HL-60 (cell line): ENCODE measurements around the gene CNTNAP2.

ENCODE experiments used
- DNase-seq, 2 experiments: peaks; one replicate each; pipeline ENCODE4 v3.0.0-alpha.2; 2010 to 2020; ENCODE audit warnings: low read depth in 1 of 2, low spot score in 1 of 2
- H3K27ac ChIP-seq: fragments of 250-450 bp; sonication (Bioruptor Pico); replicated peaks from 2 replicates; pipeline ENCODE4 v1.5.1; 2020; ENCODE audit warnings: mild to moderate bottlenecking, moderate library complexity
- H3K27me3 ChIP-seq: fragments of 250-450 bp; sonication (Bioruptor Pico); 2 replicates; pipeline ENCODE4 v1.5.1; 2021; ENCODE audit warnings: mild to moderate bottlenecking, moderate library complexity; ENCODE audit not compliant: insufficient read depth, poor library complexity, severe bottlenecking
- H3K4me3 ChIP-seq: replicated peaks from 2 replicates; pipeline ENCODE4 v1.5.1; 2011; ENCODE audit warnings: mild to moderate bottlenecking, control low read depth, low read length; ENCODE audit not compliant: insufficient read depth
- GABPA ChIP-seq: IDR thresholded peaks from 2 replicates; pipeline ENCODE4 v1.6.1; 2012; ENCODE audit warnings: low read depth
- POLR2AphosphoS5 ChIP-seq: IDR thresholded peaks from 2 replicates; pipeline ENCODE4 v1.6.1; 2012; ENCODE audit warnings: low read depth
- SPI1 ChIP-seq: IDR thresholded peaks from 2 replicates; pipeline ENCODE4 v1.6.1; 2012; ENCODE audit warnings: low read depth, mild to moderate bottlenecking, borderline replicate concordance
- TF ChIP-seq, protein P1 (sequence below): IDR thresholded peaks from 2 replicates; pipeline ENCODE4 v1.6.1; 2012; ENCODE audit warnings: low read depth; ENCODE audit not compliant: insufficient replicate concordance
- TF ChIP-seq, protein P2 (sequence below): IDR thresholded peaks from one replicate; pipeline ENCODE4 v1.5.1; 2011; ENCODE audit warnings: low read length, control low read depth, inconsistent platforms; ENCODE audit not compliant: insufficient read depth

CNTNAP2 gene

DNA sequence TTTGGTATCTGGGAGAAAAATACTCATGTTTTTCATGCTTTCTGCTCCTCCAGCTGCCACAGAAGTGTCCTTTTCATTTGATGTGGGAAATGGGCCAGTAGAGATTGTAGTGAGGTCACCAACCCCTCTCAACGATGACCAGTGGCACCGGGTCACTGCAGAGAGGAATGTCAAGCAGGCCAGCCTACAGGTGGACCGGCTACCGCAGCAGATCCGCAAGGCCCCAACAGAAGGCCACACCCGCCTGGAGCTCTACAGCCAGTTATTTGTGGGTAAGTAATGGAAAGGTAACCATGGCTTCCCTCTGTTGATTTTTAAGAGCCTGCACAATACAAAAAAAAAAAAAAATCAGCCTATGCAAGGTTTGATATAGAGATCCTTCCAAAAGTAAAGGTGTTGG, 2030.8 kb downstream of the CNTNAP2 start:
- no peak overlapping the region for H3K27ac ChIP-seq
- H3K27me3 ChIP-seq: no peaks in the 10 kb centered on the region
- H3K4me3 ChIP-seq: no peak overlapping the region
- DNase-seq: no peak
- TF ChIP-seq POLR2AphosphoS5: no peak
- TF ChIP-seq GABPA: no peak
- TF ChIP-seq, protein P1, sequence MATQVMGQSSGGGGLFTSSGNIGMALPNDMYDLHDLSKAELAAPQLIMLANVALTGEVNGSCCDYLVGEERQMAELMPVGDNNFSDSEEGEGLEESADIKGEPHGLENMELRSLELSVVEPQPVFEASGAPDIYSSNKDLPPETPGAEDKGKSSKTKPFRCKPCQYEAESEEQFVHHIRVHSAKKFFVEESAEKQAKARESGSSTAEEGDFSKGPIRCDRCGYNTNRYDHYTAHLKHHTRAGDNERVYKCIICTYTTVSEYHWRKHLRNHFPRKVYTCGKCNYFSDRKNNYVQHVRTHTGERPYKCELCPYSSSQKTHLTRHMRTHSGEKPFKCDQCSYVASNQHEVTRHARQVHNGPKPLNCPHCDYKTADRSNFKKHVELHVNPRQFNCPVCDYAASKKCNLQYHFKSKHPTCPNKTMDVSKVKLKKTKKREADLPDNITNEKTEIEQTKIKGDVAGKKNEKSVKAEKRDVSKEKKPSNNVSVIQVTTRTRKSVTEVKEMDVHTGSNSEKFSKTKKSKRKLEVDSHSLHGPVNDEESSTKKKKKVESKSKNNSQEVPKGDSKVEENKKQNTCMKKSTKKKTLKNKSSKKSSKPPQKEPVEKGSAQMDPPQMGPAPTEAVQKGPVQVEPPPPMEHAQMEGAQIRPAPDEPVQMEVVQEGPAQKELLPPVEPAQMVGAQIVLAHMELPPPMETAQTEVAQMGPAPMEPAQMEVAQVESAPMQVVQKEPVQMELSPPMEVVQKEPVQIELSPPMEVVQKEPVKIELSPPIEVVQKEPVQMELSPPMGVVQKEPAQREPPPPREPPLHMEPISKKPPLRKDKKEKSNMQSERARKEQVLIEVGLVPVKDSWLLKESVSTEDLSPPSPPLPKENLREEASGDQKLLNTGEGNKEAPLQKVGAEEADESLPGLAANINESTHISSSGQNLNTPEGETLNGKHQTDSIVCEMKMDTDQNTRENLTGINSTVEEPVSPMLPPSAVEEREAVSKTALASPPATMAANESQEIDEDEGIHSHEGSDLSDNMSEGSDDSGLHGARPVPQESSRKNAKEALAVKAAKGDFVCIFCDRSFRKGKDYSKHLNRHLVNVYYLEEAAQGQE: no peak
- no peak for TF ChIP-seq SPI1
- TF ChIP-seq, protein P2, sequence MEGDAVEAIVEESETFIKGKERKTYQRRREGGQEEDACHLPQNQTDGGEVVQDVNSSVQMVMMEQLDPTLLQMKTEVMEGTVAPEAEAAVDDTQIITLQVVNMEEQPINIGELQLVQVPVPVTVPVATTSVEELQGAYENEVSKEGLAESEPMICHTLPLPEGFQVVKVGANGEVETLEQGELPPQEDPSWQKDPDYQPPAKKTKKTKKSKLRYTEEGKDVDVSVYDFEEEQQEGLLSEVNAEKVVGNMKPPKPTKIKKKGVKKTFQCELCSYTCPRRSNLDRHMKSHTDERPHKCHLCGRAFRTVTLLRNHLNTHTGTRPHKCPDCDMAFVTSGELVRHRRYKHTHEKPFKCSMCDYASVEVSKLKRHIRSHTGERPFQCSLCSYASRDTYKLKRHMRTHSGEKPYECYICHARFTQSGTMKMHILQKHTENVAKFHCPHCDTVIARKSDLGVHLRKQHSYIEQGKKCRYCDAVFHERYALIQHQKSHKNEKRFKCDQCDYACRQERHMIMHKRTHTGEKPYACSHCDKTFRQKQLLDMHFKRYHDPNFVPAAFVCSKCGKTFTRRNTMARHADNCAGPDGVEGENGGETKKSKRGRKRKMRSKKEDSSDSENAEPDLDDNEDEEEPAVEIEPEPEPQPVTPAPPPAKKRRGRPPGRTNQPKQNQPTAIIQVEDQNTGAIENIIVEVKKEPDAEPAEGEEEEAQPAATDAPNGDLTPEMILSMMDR: no peak

DNA sequence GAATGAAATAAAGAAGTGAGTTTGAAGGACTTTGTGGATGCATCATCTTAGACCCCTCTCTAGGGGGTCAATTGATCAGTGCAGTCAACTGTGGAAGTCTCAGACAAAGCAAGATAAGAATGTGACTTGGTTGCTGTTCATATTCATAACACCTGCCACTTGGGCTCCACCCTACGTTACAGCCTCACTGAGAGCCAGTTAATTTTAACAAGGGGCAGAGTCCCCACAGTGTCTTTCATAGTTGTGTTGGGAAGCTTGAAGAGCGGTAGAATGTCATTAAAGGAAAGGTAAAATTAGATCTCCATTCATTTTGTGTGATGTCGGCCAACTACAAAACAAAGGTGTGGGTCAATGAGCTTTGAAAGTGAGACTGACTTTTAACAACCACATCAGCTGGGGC, 2031.9 kb downstream of the CNTNAP2 start:
- no peak for DNase-seq
- Histone ChIP-seq H3K4me3 (no peak overlapping the region), H3K27me3 (no peaks in the 10 kb centered on the region), H3K27ac (no peak overlapping the region)
- TF ChIP-seq POLR2AphosphoS5: no peak
- TF ChIP-seq, protein P1: no peak
- TF ChIP-seq, protein P2: no peak

DNA sequence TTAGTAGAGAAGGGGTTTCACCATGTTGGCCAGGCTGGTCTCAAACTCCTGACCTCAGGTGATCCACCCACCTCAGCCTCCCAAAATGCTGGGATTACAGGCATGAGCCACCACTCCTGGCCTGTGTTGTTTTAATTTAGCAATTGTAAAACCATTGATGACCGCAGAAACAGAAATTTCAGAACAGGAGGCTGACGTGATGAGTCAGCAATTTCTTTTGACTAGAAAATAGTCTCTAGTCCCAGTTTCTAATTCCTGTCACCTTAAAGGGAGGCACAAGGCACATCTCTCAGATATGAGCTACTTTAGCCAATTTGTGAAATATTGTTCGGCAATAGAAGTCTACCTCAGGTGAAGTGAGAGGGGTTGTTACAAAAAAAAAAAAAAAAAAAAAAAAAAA, 2033.1 kb downstream of the CNTNAP2 start:
- Histone ChIP-seq H3K27me3 (no peaks in the 10 kb centered on the region), H3K27ac (no peak overlapping the region), H3K4me3 (no peak overlapping the region)
- DNase-seq: no peak
- TF ChIP-seq, protein P1: no peak
- TF ChIP-seq SPI1: no peak
- TF ChIP-seq, protein P2: no peak
